Germinal center (tissue), 1 donor: ENCODE data around the gene MARCHF2.

ENCODE experiments used
- DNase-seq: peaks from one replicate; pipeline ENCODE4 v3.0.0; 2012; ENCODE audit warnings: mixed read lengths, low spot score

MARCHF2 gene

DNA sequence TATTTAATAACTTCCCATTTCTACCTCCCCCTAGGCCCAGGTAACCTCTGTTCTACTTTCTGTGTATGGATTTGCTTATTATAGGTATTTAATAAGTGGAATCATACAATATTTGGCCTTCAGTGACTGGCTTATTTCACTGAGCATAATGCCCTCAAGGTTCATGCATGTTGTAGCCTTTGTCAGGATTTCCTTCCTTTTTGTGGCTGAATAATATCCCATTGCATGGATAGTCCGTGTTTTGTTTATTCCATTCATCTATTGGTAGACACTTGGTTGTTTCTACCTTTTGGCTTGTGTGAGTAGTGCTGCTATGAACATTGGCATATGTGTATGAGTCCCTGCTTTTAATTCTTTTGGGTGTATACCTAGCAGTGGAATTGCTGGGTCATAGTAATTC, 41.1 kb downstream of the MARCHF2 start:
- no peak for DNase-seq

DNA sequence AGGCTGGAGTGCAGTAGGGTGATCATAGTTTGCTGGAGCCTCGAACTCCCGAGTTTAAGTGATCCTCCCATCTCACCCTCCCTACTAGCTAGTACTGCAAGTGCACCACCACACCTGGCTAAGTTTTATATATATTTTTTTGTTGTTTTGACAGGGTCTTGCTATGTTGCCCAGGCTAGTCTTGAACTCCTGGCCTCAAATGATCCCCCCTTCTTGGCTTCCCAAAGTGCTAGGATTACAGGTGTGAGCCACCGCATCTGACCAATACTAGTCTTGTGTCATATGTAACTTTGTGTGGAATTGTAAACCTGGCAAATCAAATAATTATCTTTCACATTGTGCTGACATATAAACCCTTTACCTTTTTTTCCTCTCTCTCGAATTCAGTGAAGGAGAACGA, 41.9 kb downstream of the MARCHF2 start:
- DNase-seq, result no peak

- DNase-seq, result no peak
Measured at GRCh38 chr19:8456064-8456463, 43.0 kb downstream of the MARCHF2 start.

DNA sequence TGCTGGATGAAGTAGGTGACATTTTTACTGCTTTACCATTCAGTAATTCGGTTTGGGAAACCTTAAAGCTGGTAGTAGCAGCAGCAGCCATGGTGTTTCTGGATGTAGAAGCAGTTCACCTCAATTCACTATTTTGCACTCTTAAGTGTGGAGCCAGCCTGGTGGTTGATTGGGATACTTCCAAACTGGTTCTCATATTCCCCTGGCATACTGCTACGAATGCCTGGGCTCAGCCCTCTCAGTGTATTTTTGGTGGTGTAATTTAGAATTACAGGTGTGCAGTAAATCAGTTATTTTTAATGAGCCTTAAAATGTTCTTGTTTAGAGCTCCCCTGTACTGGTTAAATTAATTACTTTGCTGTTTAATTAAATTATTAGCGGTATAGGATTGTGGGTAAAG, 44.1 kb downstream of the MARCHF2 start:
- no peak for DNase-seq

- DNase-seq, result no peak
Measured at GRCh38 chr19:8457827-8458226, 44.7 kb downstream of the MARCHF2 start.

DNA sequence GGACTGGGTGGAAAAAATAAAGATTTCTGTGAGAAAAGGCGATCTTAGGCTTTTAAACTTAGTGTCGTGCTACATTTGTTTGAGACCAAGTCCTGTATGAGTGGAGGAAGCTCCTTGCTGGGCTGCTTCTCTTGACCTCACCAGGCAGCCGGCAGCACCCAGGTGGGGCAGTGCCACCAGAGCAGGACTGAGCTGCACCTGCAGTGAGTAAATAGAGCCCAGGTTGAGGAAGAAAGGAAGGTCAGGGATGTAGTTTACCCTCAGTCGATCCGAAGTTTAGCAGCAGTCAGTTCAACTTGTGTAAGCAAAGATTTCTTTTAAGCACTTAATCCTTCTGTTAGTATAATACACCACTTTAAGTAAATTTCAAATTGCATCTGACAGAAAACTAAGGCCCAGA, 45.3 kb downstream of the MARCHF2 start:
- no peak for DNase-seq

DNA sequence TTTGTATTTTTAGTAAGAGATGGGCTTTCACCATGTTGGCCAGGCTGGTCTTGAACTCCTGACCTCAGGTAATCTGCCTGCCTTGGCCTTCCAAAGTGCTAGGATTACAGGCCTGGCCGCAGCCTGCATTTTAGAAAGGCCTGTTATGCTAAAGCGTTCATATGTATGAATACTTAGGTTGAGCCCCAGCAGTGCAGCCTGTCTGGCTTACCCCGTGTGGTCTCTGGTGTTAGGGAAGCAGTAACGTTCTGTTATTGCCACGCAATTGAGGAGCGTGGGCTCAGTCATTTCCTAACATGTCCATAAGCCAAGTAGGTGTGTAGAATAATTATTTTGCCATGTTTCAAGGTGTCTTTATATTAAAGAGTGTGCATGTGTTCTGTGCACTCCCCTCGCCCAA, 46.0 kb downstream of the MARCHF2 start:
- no peak for DNase-seq

GRCh38 chr19:8459520-8460270, 46.6 kb downstream of the MARCHF2 start:
- no peak for DNase-seq

GRCh38 chr19:8460516-8461298, 47.6 kb downstream of the MARCHF2 start:
- DNase-seq, result no peak

DNA sequence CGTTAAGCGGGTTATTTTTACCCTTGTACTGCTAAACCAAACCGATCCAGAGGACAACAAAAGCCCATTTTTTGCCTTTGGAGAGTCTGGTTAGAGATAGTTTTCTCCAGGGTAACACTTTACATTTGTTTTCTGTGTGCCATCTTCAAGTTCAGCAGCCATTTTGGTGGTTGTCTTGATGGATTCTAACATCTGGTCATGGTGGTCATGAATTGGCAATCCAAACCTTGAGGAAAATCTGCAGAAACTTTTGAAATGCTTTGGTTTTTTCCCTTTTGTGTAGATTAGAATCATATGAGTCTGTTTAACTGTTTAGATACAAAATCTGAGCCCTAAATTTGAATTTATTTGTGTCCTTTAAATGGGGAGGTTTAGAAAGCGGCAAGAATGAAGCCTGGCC, 48.3 kb downstream of the MARCHF2 start:
- no peak for DNase-seq

DNA sequence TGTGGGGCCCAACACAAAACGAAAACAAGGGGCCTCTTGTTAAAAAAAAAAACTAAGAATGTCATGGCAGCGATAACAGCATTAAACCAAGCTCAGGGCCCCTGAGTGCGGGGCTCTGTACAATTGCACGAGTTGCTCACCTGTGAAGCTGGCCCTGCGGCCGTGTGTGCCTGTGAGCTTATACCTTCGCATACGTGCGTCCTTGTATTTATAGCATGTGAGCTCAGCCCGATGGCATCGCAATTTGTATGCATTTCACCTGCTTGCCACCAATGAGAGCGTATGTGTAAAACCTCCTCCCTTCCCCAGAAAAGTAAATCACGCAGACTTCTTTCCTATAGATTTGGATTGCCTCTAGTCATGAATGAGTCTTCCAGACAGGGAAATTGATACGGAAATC, 48.8 kb downstream of the MARCHF2 start:
- no peak for DNase-seq

DNA sequence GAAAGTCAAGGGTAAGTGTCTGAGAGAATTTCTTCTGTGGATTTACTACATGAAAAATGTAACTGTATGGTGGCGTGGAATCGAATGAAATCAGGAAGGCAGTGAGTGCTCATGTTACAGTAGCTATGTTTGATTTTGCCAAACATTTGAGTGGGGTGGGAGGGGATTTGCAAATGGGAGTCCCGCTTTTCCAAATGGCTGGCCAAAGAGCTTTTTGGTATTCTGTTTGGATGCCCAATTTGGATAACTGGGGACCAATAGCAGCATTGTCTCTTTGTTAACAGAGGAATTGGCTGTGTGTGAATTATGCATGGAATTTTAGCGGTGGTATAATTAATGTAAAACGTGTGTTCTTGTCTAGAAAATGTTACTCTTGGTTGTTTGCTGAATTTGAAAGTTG, 49.5 kb downstream of the MARCHF2 start:
- DNase-seq, result no peak

- DNase-seq, result no peak
Measured at GRCh38 chr19:8463365-8463764, 50.3 kb downstream of the MARCHF2 start.

GRCh38 chr19:8466018-8466417, 52.9 kb downstream of the MARCHF2 start:
- no peak for DNase-seq

GRCh38 chr19:8468124-8468523, 55.0 kb downstream of the MARCHF2 start:
- DNase-seq, result no peak

- DNase-seq, result no peak
Measured at GRCh38 chr19:8468761-8469373, 55.8 kb downstream of the MARCHF2 start.

DNA sequence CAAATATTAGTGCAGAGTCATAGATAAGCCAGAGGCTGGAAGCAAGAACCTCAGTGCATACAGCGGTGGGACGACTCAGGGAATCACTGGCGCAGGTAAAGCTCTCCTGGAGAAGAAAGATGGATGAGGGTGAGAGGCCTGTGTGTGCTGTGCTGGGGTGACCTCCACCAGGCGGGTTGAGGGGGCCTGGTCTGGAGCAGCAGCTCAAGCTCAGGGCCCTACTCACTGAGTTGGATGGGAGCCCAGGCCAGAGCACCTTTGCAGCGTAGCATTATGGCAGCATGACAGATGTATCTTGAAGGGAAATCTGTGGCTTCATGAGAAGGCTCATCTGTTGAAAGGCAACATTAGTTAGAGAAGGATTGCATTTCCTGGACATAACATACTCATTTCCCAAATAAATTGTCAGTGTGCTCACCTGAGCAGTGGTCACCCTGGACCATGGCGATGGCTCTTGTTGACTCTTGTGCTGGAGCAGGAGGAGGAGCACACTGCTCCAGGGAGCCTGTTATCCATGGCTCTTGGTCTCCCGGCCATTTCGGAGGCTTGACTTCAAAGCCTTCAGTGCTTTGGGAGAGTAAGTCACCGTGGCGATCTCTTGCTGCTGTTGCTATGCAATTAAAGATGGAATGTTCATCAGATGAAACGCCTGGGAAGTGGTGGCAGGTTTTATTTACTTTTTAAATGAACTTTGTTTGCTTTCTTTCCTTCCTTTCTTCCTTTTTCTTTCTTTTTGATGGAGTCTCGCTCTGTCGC, 56.7 kb downstream of the MARCHF2 start:
- no peak for DNase-seq

GRCh38 chr19:8473648-8474476, 60.8 kb downstream of the MARCHF2 start:
- DNase-seq, result peak; percentile 75

- no peak for DNase-seq
Measured at GRCh38 chr19:8475005-8475404, 61.9 kb downstream of the MARCHF2 start.

DNA sequence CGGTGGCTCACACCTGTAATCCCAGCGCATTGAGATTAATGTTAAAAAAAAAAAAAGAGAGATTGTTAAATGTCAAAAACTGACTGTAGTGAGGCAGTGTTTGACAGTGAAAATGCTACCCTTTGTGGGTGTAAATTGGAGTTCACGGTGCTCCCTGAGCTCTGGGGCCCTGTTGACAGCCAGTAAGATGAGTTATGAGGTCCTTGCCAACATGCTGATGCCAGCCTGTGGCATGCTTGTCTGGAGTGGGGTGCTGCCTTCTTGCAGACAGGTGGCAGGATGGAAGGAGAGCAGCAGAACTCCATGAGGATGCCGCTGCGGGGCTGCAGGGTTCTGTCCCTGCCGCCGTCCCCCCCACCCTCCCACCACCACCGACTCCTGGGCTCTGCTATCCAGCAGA, 63.4 kb downstream of the MARCHF2 start:
- no peak for DNase-seq

GRCh38 chr19:8477889-8478288, 64.8 kb downstream of the MARCHF2 start:
- DNase-seq, result no peak

DNA sequence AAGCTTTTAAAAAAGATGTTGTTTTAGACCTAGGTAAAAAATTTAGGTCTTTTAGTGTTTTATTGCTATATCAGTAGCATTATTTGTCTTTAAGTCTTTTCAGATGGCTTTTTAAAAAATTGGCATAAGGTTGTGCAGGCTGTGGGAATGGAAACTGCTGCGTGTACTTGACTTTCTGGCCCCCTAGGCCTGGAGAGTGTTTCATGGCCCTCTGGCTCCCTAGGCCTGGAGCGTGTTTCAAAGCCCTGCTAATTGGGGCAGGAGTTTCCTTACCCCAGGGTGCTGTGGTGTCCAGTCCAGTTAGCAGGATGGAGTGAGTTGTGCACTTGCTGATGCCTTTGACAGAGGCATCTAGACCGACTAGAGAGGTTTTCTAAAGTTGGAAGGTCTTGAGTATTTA, 65.5 kb downstream of the MARCHF2 start:
- DNase-seq, result no peak
